B cell (primary cell): ENCODE results near the gene MBD3L3.

Source experiments
- EZH2 ChIP-seq: IDR thresholded peaks from 2 replicates; pipeline ENCODE4 v1.6.1; 2012; ENCODE audit warnings: borderline replicate concordance, low read depth, mild to moderate bottlenecking, moderate library complexity, low read length; ENCODE audit not compliant: insufficient read depth, poor library complexity, severe bottlenecking
- TF ChIP-seq, protein P1 (sequence below): fragments of 200-600 bp; IDR thresholded peaks from one replicate; pipeline ENCODE4 v1.8.0; 2022; ENCODE audit warnings: antibody characterized with exemption, mild to moderate bottlenecking

DNA sequence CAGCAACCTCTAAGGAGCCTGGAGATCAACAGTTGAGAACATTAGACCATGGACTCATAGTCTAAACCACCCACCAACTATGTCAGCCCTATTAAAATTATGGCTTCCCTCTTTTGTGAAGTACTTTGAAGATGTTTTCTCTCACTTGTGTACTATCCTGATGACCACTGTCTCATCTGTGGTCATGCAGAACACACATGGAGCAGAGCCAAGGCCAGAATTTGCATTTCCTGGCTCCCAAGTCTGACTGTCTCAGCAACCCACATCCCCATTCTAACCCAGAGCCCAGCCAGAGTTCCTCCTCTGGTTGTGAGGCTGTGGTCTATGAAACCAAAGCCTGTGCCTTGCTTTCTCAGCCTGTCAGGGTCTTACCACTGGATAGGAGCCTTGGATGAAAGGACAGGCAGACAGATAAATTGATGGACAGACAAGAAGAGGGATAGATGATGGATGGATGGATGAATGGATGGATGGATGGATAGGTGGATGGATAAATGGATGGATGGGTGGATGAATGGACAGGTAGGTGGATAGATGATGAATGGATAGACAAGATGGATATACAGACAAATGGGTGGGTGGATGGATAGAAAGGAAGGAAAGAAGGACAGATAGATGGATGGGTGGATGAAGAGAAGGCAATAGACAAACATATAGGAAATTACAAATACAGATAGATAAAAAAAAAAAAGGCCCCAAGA is 46.4 kb upstream of the MBD3L3 start:
- TF ChIP-seq, protein P1, sequence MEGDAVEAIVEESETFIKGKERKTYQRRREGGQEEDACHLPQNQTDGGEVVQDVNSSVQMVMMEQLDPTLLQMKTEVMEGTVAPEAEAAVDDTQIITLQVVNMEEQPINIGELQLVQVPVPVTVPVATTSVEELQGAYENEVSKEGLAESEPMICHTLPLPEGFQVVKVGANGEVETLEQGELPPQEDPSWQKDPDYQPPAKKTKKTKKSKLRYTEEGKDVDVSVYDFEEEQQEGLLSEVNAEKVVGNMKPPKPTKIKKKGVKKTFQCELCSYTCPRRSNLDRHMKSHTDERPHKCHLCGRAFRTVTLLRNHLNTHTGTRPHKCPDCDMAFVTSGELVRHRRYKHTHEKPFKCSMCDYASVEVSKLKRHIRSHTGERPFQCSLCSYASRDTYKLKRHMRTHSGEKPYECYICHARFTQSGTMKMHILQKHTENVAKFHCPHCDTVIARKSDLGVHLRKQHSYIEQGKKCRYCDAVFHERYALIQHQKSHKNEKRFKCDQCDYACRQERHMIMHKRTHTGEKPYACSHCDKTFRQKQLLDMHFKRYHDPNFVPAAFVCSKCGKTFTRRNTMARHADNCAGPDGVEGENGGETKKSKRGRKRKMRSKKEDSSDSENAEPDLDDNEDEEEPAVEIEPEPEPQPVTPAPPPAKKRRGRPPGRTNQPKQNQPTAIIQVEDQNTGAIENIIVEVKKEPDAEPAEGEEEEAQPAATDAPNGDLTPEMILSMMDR: no peak
- no peak for TF ChIP-seq EZH2
